Peyer's patch (tissue), 4 donors: Measurements from ENCODE around the gene UQCR11.

ENCODE experiments used
- CTCF ChIP-seq, 6 experiments: fragments of 450-650 bp in 4 of 6; fragments of 200-600 bp in 2 of 6; sonication (generic) in 1 of 6; IDR thresholded peaks; one replicate each; pipeline ENCODE4 v1.5.1; 2017 to 2019; ENCODE audit warnings: antibody characterized with exemption in 6 of 6, mild to moderate bottlenecking in 3 of 6, moderate library complexity in 1 of 6
- POLR2A ChIP-seq, 2 donors: fragments of 450-650 bp; IDR thresholded peaks; one replicate each; pipeline ENCODE4 v1.5.1; 2017; ENCODE audit warnings: antibody characterized with exemption in 2 of 2, mild to moderate bottlenecking in 2 of 2, moderate library complexity in 2 of 2

DNA sequence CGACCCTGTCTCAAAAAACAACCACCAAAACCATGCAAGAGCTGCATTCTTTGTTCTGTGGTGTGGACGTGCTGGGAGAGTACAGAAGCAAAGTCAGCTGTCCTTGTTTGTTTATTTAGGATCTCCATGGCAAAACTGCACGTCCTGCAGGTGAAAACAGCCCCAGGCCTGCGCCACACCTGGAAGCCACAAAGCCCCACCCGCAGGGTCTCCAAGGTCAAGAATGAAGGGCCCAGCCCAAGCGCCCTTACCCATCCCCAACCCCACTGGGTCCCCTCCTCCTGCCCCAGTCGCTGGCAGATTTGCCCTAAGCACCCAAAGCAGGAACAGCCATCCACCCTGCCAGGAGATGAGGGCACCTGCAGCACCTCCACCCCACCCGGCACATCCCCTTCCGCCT is 23.1 kb downstream of the UQCR11 start:
- TF ChIP-seq CTCF (IDR thresholded peaks at IDR 0.05) (no peak), POLR2A (IDR thresholded peaks at IDR 0.05) (no peak)
